ENCODE data around the gene RSRC1. TPM values are rescaled to one million over a fixed set of nuclear protein-coding genes. Genes with fewer than 3 reads are reported as not detected.

RSRC1 gene
- total RNA-seq, 1 donor from 2014 or later, result 36.9 TPM

DNA sequence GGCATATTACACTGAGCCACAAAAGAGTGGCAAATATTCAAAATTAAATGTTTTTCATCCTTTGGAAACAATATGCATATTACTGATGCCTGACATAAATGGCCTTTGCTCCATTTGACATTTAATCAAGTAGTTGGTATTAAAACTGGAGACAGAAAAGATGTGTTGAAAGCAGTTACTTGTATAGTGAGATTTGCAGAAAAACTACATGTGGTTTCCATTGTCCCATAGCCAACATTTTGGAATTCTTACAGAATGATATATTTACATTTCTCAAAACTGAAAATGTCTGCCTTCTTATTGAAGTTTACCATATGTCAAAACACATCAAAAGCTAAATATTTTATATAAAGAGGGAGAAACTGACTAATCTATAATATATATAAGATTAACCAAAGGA lies 25.2 kb upstream of the RSRC1 start:
- Mint-ChIP-seq H3K36me3 (ENCODE audit: low read depth) (no peaks in the 10 kb centered on the region), H3K9me3 (no peaks in the 10 kb centered on the region), H3K27me3 (ENCODE audit: low read depth) (peaks cover 84% of the 10 kb centered on the region), H3K4me1 (no peaks in the 10 kb centered on the region), H3K4me3 (no peak overlapping the region), H3K27ac (ENCODE audit: unreplicated experiment) (no peak overlapping the region)
- no peak for TF ChIP-seq CTCF (conservative IDR thresholded peaks at IDR 0.05)
- DNase-seq (ENCODE audit: low read depth, low spot score), result no peak

GRCh38 chr3:158085358-158085757 lies 24.5 kb upstream of the RSRC1 start:
- Mint-ChIP-seq H3K36me3 (ENCODE audit: low read depth) (no peaks in the 10 kb centered on the region), H3K4me1 (no peaks in the 10 kb centered on the region), H3K4me3 (no peak overlapping the region), H3K27ac (ENCODE audit: unreplicated experiment) (no peak overlapping the region), H3K27me3 (ENCODE audit: low read depth) (peaks cover 86% of the 10 kb centered on the region), H3K9me3 (no peaks in the 10 kb centered on the region)
- no peak for TF ChIP-seq CTCF (conservative IDR thresholded peaks at IDR 0.05)
- no peak for DNase-seq (ENCODE audit: low read depth, low spot score)

DNA sequence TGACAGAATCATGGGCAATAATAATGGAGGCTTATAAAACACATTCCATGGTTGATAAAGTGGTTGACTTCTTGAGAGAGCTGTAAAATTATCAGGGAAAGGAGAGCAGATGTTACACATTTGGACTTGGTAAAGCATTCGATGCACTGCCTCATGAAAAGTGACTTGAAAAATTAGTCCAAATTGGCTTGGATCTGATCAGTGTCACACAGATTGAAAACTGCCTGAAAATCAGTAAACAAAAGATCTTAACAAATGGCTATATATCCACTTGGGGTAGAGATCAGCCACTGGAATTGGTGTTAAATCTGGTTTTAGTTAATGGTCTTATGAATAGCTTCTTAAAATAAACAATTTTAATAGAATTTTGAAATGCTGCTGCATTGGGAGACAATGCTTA lies 24.0 kb upstream of the RSRC1 start:
- H3K9me3 Mint-ChIP-seq, result no peaks in the 10 kb centered on the region
- H3K36me3 Mint-ChIP-seq (ENCODE audit: low read depth), result no peaks in the 10 kb centered on the region
- H3K4me3 Mint-ChIP-seq, result no peak overlapping the region
- no peaks in the 10 kb centered on the region for H3K4me1 Mint-ChIP-seq
- no peak overlapping the region for H3K27ac Mint-ChIP-seq (ENCODE audit: unreplicated experiment)
- H3K27me3 Mint-ChIP-seq (ENCODE audit: low read depth), result peaks cover 86% of the 10 kb centered on the region
- DNase-seq (ENCODE audit: low read depth, low spot score), result no peak
- no peak for TF ChIP-seq CTCF (conservative IDR thresholded peaks at IDR 0.05)

- H3K4me3 Mint-ChIP-seq, result no peak overlapping the region
- H3K4me1 Mint-ChIP-seq, result no peaks in the 10 kb centered on the region
- no peak overlapping the region for H3K27ac Mint-ChIP-seq (ENCODE audit: unreplicated experiment)
- H3K27me3 Mint-ChIP-seq (ENCODE audit: low read depth), result peaks cover 85% of the 10 kb centered on the region
- no peak for DNase-seq (ENCODE audit: low read depth, low spot score)
- TF ChIP-seq CTCF (conservative IDR thresholded peaks at IDR 0.05), result no peak
- H3K36me3 Mint-ChIP-seq (ENCODE audit: low read depth), result no peaks in the 10 kb centered on the region
- no peaks in the 10 kb centered on the region for H3K9me3 Mint-ChIP-seq
These were observed 23.5 kb upstream of the RSRC1 start for GRCh38 chr3:158086361-158086760.

GRCh38 chr3:158086776-158087175 lies 23.1 kb upstream of the RSRC1 start:
- Mint-ChIP-seq H3K4me1 (no peaks in the 10 kb centered on the region), H3K27ac (ENCODE audit: unreplicated experiment) (no peak overlapping the region), H3K4me3 (no peak overlapping the region), H3K36me3 (ENCODE audit: low read depth) (no peaks in the 10 kb centered on the region), H3K9me3 (no peaks in the 10 kb centered on the region), H3K27me3 (ENCODE audit: low read depth) (peaks cover 86% of the 10 kb centered on the region)
- TF ChIP-seq CTCF (conservative IDR thresholded peaks at IDR 0.05), result no peak
- no peak for DNase-seq (ENCODE audit: low read depth, low spot score)

DNA sequence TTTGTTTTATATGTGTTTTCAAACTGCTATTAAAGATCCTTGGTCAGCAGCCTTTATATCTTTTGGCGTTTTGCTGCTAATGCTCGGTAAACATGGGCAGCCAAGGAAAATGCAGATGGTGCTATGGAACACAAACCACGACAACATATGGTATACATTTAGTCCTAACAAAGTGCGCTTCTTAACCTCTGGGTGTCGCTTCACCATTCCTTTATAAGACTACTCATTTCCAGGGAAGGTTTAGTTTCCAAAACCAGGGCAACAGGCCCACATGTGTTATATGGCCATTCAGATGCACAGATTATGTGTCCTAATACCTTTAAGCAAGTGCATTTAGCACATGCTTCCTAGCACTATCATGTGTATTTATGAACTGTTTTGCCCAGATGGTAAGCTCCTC lies 18.4 kb upstream of the RSRC1 start:
- Mint-ChIP-seq H3K27ac (ENCODE audit: unreplicated experiment) (no peak overlapping the region), H3K9me3 (no peaks in the 10 kb centered on the region), H3K4me1 (peaks cover 6% of the 10 kb centered on the region), H3K27me3 (ENCODE audit: low read depth) (peaks cover 99% of the 10 kb centered on the region), H3K36me3 (ENCODE audit: low read depth) (no peaks in the 10 kb centered on the region), H3K4me3 (no peak overlapping the region)
- DNase-seq (ENCODE audit: low read depth, low spot score), result no peak
- TF ChIP-seq CTCF (conservative IDR thresholded peaks at IDR 0.05), result peak; percentile 55

Data from neural crest cell (in vitro differentiated cells).